NT2/D1 (cell line): ENCODE measurements around the gene ITGB7.

Experiments used
- SUZ12 ChIP-seq: IDR thresholded peaks from 2 replicates; pipeline ENCODE4 v1.6.1; 2011; ENCODE audit not compliant: insufficient read length, insufficient read depth; ENCODE audit errors: extremely low read depth
- YY1 ChIP-seq: IDR thresholded peaks from 2 replicates; pipeline ENCODE4 v1.6.1; 2011; ENCODE audit not compliant: insufficient read length, insufficient read depth
- ZNF274 ChIP-seq: IDR thresholded peaks from 2 replicates; pipeline ENCODE4 v1.6.1; 2011; ENCODE audit warnings: mild to moderate bottlenecking, low read depth, low read length

- TF ChIP-seq SUZ12 (no peak), ZNF274 (no peak), YY1 (no peak)
These were observed 15.8 kb downstream of the ITGB7 start for GRCh38 chr12:53191096-53191884.
